Endothelial cell of umbilical vein (primary cell): ENCODE data around the gene CGNL1. TPM values are rescaled to one million over a fixed set of nuclear protein-coding genes. Genes with fewer than 3 reads are reported as not detected.

Experiments
- BruUV-seq: library from RNA; stranded (reverse); fragments of 400-500 nt; replicated peaks from 2 replicates; lab custom pipeline; 2021; lab: Mats Ljungman, UMichigan
- CTCF ChIA-PET: fragments of 300-600, 350-600 bp; sonication (Branson Sonifier 250); formaldehyde crosslinking; loops from one replicate; lab custom pipeline; 2021; ENCODE audit warnings: antibody characterized with exemption, inconsistent platforms; lab: Charles Lee
- POLR2A ChIA-PET: fragments of 300-600, 350-600 bp; sonication (Branson Sonifier 250); formaldehyde crosslinking; loops from one replicate; lab custom pipeline; 2021; ENCODE audit warnings: antibody characterized with exemption, inconsistent platforms; lab: Charles Lee
- DNase-seq: peaks from one replicate; pipeline ENCODE4 v3.0.0-alpha.2; 2011; ENCODE audit warnings: low read depth, low spot score
- FAIRE-seq: peaks from 2 replicates; lab custom pipeline; 2011; peaks lifted over from hg19 to GRCh38; lab: Jason Lieb, UNC
- H2AFZ ChIP-seq: 2 replicates; pipeline ENCODE4 v1.6.0; 2012; ENCODE audit warnings: low read depth, low read length, control low read depth, inconsistent platforms
- H3K27ac ChIP-seq: 2 replicates; pipeline ENCODE4 v1.5.1; 2011; ENCODE audit warnings: low read depth, mild to moderate bottlenecking, control low read depth, low read length, moderate library complexity; ENCODE audit not compliant: insufficient read depth
- H3K27me3 ChIP-seq, 2 experiments: 2 replicates each; pipeline versions ENCODE4 v1.6.0 to v1.6.1; 2011; ENCODE audit warnings: low read length in 2 of 2, mixed read lengths in 1 of 2; ENCODE audit not compliant: control insufficient read depth in 2 of 2, insufficient read depth in 2 of 2
- H3K36me3 ChIP-seq, 2 experiments: 2 replicates in 1 of 2; 3 replicates in 1 of 2; pipeline ENCODE4 v1.5.1; 2011; ENCODE audit warnings: low read length in 2 of 2, mild to moderate bottlenecking in 1 of 2, moderate library complexity in 1 of 2; ENCODE audit not compliant: control insufficient read depth in 2 of 2, insufficient read depth in 2 of 2; ENCODE audit errors: extremely low read depth in 1 of 2
- H3K4me1 ChIP-seq: 3 replicates; pipeline ENCODE4 v1.5.1; 2011; ENCODE audit warnings: mild to moderate bottlenecking, low read length; ENCODE audit not compliant: control insufficient read depth, insufficient read depth; ENCODE audit errors: extremely low read depth
- H3K4me2 ChIP-seq: 2 replicates; pipeline ENCODE4 v1.6.1; 2011; ENCODE audit warnings: low read length, control low read depth, mixed read lengths; ENCODE audit not compliant: insufficient read depth
- H3K4me3 ChIP-seq, 3 experiments: fragments of 200-600 bp in 1 of 3; sonication (generic), shearing (Covaris generic) in 1 of 3; replicated peaks in 1 of 3; 2 replicates each; pipeline ENCODE4 v1.5.1; 2011 to 2016; ENCODE audit warnings: control low read depth in 3 of 3, low read length in 3 of 3, mild to moderate bottlenecking in 2 of 3, inconsistent platforms in 1 of 3, low read depth in 1 of 3, moderate library complexity in 1 of 3; ENCODE audit not compliant: insufficient read depth in 1 of 3
- H3K79me2 ChIP-seq: 2 replicates; pipeline ENCODE4 v1.6.0; 2012; ENCODE audit warnings: low read length, inconsistent platforms; ENCODE audit not compliant: control insufficient read depth, insufficient read depth
- H3K9ac ChIP-seq: replicated peaks from 2 replicates; pipeline ENCODE3; 2011; ENCODE audit warnings: low read length, control low read depth; ENCODE audit not compliant: insufficient read depth; ENCODE audit errors: extremely low read depth
- H3K9me1 ChIP-seq: replicated peaks from 3 replicates; pipeline ENCODE4 v1.6.0; 2011; ENCODE audit warnings: mild to moderate bottlenecking, low read length; ENCODE audit not compliant: control insufficient read depth, insufficient read depth; ENCODE audit errors: extremely low read depth
- H3K9me3 ChIP-seq: replicated peaks from 2 replicates; pipeline ENCODE4 v1.5.1; 2012; ENCODE audit warnings: low read length, inconsistent platforms; ENCODE audit not compliant: control insufficient read depth, insufficient read depth
- H4K20me1 ChIP-seq: replicated peaks from 2 replicates; pipeline ENCODE3; 2011; ENCODE audit warnings: mild to moderate bottlenecking, low read length; ENCODE audit not compliant: control insufficient read depth, insufficient read depth; ENCODE audit errors: extremely low read depth
- CTCF ChIP-seq, 2 donors: IDR thresholded peaks; 1 replicate in 1 of 2; 2 replicates in 1 of 2; pipeline ENCODE4 v1.5.1; 2011; ENCODE audit warnings: low read length in 2 of 2, mild to moderate bottlenecking in 2 of 2, moderate library complexity in 2 of 2, control low read depth in 1 of 2, inconsistent platforms in 1 of 2, low read depth in 1 of 2; ENCODE audit not compliant: insufficient read depth in 1 of 2; ENCODE audit errors: extremely low read depth in 1 of 2
- EZH2 ChIP-seq: IDR thresholded peaks from 2 replicates; pipeline ENCODE4 v1.6.1; 2012; ENCODE audit warnings: borderline replicate concordance, low read depth, mild to moderate bottlenecking, moderate library complexity, low read length, inconsistent platforms; ENCODE audit not compliant: severe bottlenecking
- FOS ChIP-seq: IDR thresholded peaks from 2 replicates; pipeline ENCODE4 v1.6.1; 2011; ENCODE audit warnings: mild to moderate bottlenecking, low read length, moderate library complexity, borderline replicate concordance; ENCODE audit not compliant: insufficient read depth
- GATA2 ChIP-seq: IDR thresholded peaks from 2 replicates; pipeline ENCODE4 v1.7.0; 2011; ENCODE audit warnings: low read depth, mild to moderate bottlenecking, moderate library complexity, mixed read lengths, low read length; ENCODE audit not compliant: insufficient read length, insufficient read depth
- JUN ChIP-seq: IDR thresholded peaks from 2 replicates; pipeline ENCODE4 v1.6.1; 2011; ENCODE audit warnings: borderline replicate concordance, low read depth; ENCODE audit not compliant: insufficient read length, insufficient read depth
- MAX ChIP-seq: IDR thresholded peaks from 2 replicates; pipeline ENCODE4 v1.6.1; 2011; ENCODE audit not compliant: insufficient read depth, insufficient read length
- MYC ChIP-seq: IDR thresholded peaks from one replicate; pipeline ENCODE4 v1.6.1; 2011; ENCODE audit warnings: mild to moderate bottlenecking, low read depth, low read length
- POLR2A ChIP-seq: IDR thresholded peaks from 2 replicates; pipeline ENCODE4 v1.6.1; 2012; ENCODE audit warnings: low read depth, mild to moderate bottlenecking, control low read depth, low read length
- POLR2AphosphoS5 ChIP-seq: IDR thresholded peaks from 2 replicates; pipeline ENCODE4 v1.6.1; 2012; ENCODE audit warnings: low read depth, mild to moderate bottlenecking, control low read depth, low read length, moderate library complexity; ENCODE audit not compliant: insufficient read depth
- dilution Hi-C: fragments of 300-500 bp; cut with MboI; formaldehyde crosslinking; loops from one replicate; pipeline ENCODE4 v1.15.0; 2019; ENCODE audit warnings: low sequenced_read_pairs; ENCODE audit not compliant: extremely low pct_ligation_motif_present
- intact Hi-C: fragments of 100-400 bp; cut with micrococcal nuclease; formaldehyde crosslinking; loops from one replicate; pipeline ENCODE4 v1.10.0; 2022
- polyA plus RNA-seq, 4 experiments: library from polyadenylated mRNA; depleted of rRNA in 3 of 4; stranded (reverse) in 3 of 4; unstranded in 1 of 4; fragments of >200 nt; gene quantifications; 2 replicates each; pipeline versions ENCODE4 v1.2.1 to v1.2.3, GENCODE V29; 2011 to 2012; ENCODE audit warnings: missing spikeins in 1 of 4
- total RNA-seq: library from RNA; stranded (reverse); gene quantifications from 2 replicates; pipeline ENCODE4 v1.2.3, GENCODE V29; 2021

The CGNL1 gene
- total and polyA plus RNA-seq, 2 donors (not counting 3 experiments of a cell fraction or from before 2014, with no cell fraction given), result 6.9 to 27.1 TPM

GRCh38 chr15:57327985-57328471 is 48.3 kb upstream of the CGNL1 start:
- Histone ChIP-seq H3K27me3 (no peaks in the 10 kb centered on the region), H4K20me1 (no peaks in the 10 kb centered on the region), H3K36me3 (no peaks in the 10 kb centered on the region), H3K9me3 (no peaks in the 10 kb centered on the region), H2AFZ (no peak overlapping the region), H3K4me1 (peaks cover 9% of the 10 kb centered on the region), H3K4me3 (no peak overlapping the region), H3K27ac (no peak overlapping the region), H3K4me2 (no peak overlapping the region), H3K79me2 (no peaks in the 10 kb centered on the region), H3K9me1 (no peaks in the 10 kb centered on the region), H3K9ac (no peak overlapping the region)
- no TSS peak for BruUV-seq
- dilution Hi-C loops (loop anchor here (25.0 kb wide), 1 partner anchor 209 kb away; no protein-coding TSS in a partner anchor), intact Hi-C loops (no loop called here)
- POLR2A ChIA-PET, result no interaction called here
- CTCF ChIA-PET, result interaction anchor here (1.0 to 1.5 kb wide), 3 partner anchors 12 to 181 kb away, joined by 3 to 6 read pairs (median 3); no protein-coding TSS in a partner anchor
- TF ChIP-seq POLR2AphosphoS5 (no peak), CTCF (IDR thresholded peaks at IDR 0.05; ENCODE audit: extremely low read depth in 1 of 2, insufficient read depth in 1 of 2, low read depth in 1 of 2, low read length in 2 of 2) (no peak)
- DNase-seq (no peak), FAIRE-seq (no peak)

GRCh38 chr15:57328479-57328878 is 47.8 kb upstream of the CGNL1 start:
- FAIRE-seq, result no peak
- H3K9ac ChIP-seq, result no peak overlapping the region
- intact Hi-C loops, result no loop called here

More at GRCh38 chr15:57328479-57328878, 47.8 kb upstream of the CGNL1 start:
- Histone ChIP-seq H3K27ac (no peak overlapping the region), H3K27me3 (no peaks in the 10 kb centered on the region), H3K79me2 (no peaks in the 10 kb centered on the region), H3K4me2 (no peak overlapping the region), H3K4me1 (peaks cover 7% of the 10 kb centered on the region), H4K20me1 (no peaks in the 10 kb centered on the region), H3K4me3 (no peak overlapping the region), H3K9me1 (no peaks in the 10 kb centered on the region), H3K9me3 (no peaks in the 10 kb centered on the region), H2AFZ (no peak overlapping the region), H3K36me3 (no peaks in the 10 kb centered on the region)
- ChIA-PET CTCF (interaction anchor here (0.6 to 1.5 kb wide), 4 partner anchors 10 to 421 kb away, joined by 3 to 6 read pairs (median 3); no protein-coding TSS in a partner anchor), POLR2A (no interaction called here)
- no peak for DNase-seq
- dilution Hi-C loops, result loop anchor here (25.0 kb wide), 1 partner anchor 209 kb away; no protein-coding TSS in a partner anchor
- BruUV-seq, result no TSS peak
- TF ChIP-seq MAX (no peak), MYC (no peak), POLR2AphosphoS5 (no peak), FOS (no peak), CTCF (IDR thresholded peaks at IDR 0.05; ENCODE audit: extremely low read depth in 1 of 2, insufficient read depth in 1 of 2, low read depth in 1 of 2, low read length in 2 of 2) (no peak), EZH2 (no peak), JUN (no peak), GATA2 (no peak), POLR2A (no peak)
